HepG2 (cell line): Measurements from ENCODE around the gene SLAIN2. TPM values are rescaled to one million over a fixed set of nuclear protein-coding genes. Genes with fewer than 3 reads are reported as not detected.

Source experiments
- CEBPB ChIP-seq: IDR thresholded peaks from 2 replicates; pipeline ENCODE4 v1.6.1; 2011; ENCODE audit warnings: low read depth, low read length, improper control_type of control experiment, borderline replicate concordance
- RAD51 ChIP-seq: fragments of 450-650 bp; IDR thresholded peaks from 2 replicates; pipeline ENCODE4 v1.6.1; 2016; ENCODE audit warnings: borderline replicate concordance
- ZMYM4 ChIP-seq: sonication (generic); formaldehyde crosslinking; IDR thresholded peaks from 2 replicates; pipeline ENCODE4 v1.8.1; 2023; ENCODE audit warnings: mild to moderate bottlenecking, missing genetic modification reagents
- polyA plus RNA-seq, 8 experiments: library from polyadenylated mRNA; depleted of rRNA in 3 of 8; stranded (reverse) in 7 of 8; unstranded in 1 of 8; fragments of >200 nt; fragmentation: Illumina TruSeq in 4 of 8; extraction: Trizol in 4 of 8; gene quantifications; 2 replicates each; pipeline versions ENCODE4 v1.2.1 to v1.2.3, GENCODE V29; 2011 to 2016; ENCODE audit warnings: low read depth in 4 of 8, missing spikeins in 1 of 8, mixed read lengths in 1 of 8; ENCODE audit not compliant: insufficient read depth in 1 of 8
- total RNA-seq, 5 experiments: library from RNA; depleted of rRNA; stranded (reverse); fragments of >200 nt; fragmentation: Illumina TruSeq; extraction: Trizol; gene quantifications; 2 replicates each; pipeline ENCODE4 v1.2.3, GENCODE V29; 2016; ENCODE audit warnings: low read depth in 1 of 5
- TF ChIP-seq, protein P1 (sequence below): sonication (generic); formaldehyde crosslinking; IDR thresholded peaks from 2 replicates; pipeline ENCODE4 v1.4.0; 2020; ENCODE audit warnings: missing genetic modification reagents
- TF ChIP-seq, protein P2 (sequence below): sonication (generic); formaldehyde crosslinking; IDR thresholded peaks from 2 replicates; pipeline ENCODE4 v1.4.0; 2020; ENCODE audit warnings: mild to moderate bottlenecking, missing genetic modification reagents
- TF ChIP-seq, protein P3 (sequence below): sonication (generic); formaldehyde crosslinking; IDR thresholded peaks from 2 replicates; pipeline ENCODE4 v1.4.0; 2020; ENCODE audit warnings: missing genetic modification reagents, mild to moderate bottlenecking, borderline replicate concordance
- TF ChIP-seq, protein P4 (sequence below): sonication (generic); formaldehyde crosslinking; IDR thresholded peaks from 2 replicates; pipeline ENCODE4 v1.5.1; 2020; ENCODE audit warnings: missing genetic modification reagents, mild to moderate bottlenecking, borderline replicate concordance

SLAIN2 gene
- total and polyA plus RNA-seq, 2 of the 13 experiments (the other 11 are each of a cell fraction or from before 2014, with no cell fraction given): 20.7 to 22.5 TPM

DNA sequence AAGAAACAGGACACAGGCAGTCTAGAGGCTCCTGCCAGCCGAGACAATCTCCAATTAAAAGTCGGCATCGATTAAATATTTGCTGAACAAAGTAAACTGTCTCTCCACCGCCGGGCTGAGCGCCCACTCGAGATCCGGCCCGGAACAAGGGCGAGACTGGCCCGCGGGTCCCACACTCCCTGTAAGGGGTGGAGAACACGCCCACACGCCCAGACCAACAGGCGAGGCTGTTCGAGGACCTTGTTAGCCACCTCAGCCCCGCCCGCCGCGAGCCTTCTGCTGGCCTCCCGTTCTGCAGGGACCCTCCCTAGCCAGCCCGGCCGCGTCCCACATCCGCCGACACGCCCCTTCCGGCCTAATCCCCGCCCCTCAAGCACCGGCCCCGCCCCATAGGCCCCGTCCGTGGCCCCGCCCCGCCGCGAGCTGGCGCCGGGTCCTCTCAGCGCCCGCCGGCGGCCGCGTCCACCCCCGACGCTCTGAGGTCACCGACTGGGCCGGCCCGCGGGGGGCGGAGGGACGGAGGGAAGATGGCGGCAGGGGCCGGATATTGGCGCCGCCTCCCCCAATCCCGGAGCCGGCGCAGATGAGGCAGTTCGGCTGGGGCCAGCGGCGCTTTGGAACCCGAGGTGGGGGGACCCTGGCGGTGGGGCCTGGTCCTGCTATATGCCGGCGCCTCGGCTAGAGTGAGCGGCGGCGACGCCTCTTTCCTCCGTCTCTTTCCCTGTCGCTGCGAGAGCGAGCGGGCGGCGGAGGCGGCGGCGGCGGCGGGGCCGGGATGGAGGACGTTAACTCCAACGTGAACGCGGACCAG is at the start of gene SLAIN2 (continued):
- TF ChIP-seq, protein P1, sequence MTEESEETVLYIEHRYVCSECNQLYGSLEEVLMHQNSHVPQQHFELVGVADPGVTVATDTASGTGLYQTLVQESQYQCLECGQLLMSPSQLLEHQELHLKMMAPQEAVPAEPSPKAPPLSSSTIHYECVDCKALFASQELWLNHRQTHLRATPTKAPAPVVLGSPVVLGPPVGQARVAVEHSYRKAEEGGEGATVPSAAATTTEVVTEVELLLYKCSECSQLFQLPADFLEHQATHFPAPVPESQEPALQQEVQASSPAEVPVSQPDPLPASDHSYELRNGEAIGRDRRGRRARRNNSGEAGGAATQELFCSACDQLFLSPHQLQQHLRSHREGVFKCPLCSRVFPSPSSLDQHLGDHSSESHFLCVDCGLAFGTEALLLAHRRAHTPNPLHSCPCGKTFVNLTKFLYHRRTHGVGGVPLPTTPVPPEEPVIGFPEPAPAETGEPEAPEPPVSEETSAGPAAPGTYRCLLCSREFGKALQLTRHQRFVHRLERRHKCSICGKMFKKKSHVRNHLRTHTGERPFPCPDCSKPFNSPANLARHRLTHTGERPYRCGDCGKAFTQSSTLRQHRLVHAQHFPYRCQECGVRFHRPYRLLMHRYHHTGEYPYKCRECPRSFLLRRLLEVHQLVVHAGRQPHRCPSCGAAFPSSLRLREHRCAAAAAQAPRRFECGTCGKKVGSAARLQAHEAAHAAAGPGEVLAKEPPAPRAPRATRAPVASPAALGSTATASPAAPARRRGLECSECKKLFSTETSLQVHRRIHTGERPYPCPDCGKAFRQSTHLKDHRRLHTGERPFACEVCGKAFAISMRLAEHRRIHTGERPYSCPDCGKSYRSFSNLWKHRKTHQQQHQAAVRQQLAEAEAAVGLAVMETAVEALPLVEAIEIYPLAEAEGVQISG (CRISPR knock-in tag): peak; percentile 74
- peak; percentile 77 for TF ChIP-seq ZMYM4 (CRISPR knock-in tag)
- no peak for TF ChIP-seq CEBPB
- TF ChIP-seq, protein P2, sequence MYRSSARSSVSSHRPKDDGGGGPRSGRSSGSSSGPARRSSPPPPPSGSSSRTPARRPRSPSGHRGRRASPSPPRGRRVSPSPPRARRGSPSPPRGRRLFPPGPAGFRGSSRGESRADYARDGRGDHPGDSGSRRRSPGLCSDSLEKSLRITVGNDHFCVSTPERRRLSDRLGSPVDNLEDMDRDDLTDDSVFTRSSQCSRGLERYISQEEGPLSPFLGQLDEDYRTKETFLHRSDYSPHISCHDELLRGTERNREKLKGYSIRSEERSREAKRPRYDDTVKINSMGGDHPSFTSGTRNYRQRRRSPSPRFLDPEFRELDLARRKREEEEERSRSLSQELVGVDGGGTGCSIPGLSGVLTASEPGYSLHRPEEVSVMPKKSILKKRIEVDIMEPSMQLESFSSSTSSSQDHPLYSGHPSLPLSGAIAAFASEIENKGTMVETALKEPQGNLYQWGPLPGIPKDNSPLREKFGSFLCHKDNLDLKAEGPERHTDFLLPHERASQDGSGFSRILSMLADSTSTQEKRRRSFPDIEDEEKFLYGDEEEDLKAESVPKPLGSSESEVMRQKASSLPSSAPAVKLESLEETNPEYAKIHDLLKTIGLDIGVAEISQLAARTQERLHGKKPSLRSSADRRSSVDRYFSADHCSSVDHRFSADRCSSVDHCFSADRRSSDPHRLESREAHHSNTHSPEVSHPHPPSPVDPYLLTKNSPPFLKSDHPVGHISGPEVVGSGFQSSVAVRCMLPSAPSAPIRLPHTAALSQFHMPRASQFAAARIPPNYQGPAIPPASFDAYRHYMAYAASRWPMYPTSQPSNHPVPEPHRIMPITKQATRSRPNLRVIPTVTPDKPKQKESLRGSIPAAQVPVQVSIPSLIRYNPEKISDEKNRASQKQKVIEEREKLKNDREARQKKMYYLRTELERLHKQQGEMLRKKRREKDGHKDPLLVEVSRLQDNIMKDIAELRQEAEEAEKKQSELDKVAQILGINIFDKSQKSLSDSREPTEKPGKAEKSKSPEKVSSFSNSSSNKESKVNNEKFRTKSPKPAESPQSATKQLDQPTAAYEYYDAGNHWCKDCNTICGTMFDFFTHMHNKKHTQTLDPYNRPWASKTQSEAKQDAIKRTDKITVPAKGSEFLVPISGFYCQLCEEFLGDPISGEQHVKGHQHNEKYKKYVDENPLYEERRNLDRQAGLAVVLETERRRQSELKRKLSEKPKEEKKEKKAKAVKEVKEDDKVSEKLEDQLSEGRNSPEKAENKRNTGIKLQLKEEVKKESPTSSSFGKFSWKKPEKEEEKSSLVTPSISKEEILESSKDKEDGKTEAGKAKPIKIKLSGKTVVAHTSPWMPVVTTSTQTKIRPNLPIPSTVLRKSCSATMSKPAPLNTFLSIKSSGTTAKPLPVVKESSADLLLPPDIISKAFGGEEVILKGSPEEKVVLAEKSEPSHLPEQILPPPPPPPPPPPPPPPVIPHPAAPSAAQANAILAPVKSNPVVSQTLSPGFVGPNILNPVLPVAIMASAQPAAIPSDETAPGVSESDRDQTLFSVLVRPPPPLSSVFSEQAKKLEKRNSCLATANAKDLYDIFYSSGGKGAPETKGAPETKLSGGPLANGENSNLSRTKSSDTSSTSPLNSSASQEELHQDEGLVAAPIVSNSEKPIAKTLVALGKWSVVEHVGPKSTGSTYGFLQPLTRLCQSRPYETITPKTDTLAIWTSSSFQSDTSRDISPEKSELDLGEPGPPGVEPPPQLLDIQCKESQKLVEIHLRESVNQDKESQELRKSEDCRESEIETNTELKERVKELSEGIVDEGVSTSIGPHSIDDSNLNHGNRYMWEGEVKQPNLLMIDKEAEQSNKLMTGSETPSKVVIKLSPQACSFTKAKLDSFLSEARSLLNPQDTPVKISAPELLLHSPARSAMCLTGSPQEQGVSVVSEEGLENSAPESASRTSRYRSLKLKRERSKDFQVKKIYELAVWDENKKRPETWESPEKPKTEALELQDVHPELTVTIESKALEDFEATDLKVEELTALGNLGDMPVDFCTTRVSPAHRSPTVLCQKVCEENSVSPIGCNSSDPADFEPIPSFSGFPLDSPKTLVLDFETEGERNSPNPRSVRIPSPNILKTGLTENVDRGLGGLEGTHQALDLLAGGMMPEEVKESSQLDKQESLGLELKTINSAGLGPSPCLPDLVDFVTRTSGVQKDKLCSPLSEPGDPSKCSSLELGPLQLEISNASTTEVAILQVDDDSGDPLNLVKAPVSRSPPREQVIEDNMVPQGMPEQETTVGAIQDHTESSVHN (CRISPR knock-in tag): no peak
- TF ChIP-seq, protein P3, sequence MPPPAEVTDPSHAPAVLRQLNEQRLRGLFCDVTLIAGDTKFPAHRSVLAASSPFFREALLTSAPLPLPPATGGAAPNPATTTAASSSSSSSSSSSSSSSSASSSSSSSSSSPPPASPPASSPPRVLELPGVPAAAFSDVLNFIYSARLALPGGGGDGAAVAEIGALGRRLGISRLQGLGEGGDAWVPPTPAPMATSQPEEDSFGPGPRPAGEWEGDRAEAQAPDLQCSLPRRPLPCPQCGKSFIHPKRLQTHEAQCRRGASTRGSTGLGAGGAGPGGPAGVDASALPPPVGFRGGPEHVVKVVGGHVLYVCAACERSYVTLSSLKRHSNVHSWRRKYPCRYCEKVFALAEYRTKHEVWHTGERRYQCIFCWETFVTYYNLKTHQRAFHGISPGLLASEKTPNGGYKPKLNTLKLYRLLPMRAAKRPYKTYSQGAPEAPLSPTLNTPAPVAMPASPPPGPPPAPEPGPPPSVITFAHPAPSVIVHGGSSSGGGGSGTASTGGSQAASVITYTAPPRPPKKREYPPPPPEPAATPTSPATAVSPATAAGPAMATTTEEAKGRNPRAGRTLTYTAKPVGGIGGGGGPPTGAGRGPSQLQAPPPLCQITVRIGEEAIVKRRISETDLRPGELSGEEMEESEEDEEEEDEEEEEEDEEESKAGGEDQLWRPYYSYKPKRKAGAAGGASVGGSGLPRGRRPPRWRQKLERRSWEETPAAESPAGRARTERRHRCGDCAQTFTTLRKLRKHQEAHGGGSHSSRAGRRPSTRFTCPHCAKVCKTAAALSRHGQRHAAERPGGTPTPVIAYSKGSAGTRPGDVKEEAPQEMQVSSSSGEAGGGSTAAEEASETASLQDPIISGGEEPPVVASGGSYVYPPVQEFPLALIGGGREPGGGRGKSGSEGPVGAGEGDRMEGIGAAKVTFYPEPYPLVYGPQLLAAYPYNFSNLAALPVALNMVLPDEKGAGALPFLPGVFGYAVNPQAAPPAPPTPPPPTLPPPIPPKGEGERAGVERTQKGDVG (CRISPR knock-in tag): no peak
- TF ChIP-seq, protein P4, sequence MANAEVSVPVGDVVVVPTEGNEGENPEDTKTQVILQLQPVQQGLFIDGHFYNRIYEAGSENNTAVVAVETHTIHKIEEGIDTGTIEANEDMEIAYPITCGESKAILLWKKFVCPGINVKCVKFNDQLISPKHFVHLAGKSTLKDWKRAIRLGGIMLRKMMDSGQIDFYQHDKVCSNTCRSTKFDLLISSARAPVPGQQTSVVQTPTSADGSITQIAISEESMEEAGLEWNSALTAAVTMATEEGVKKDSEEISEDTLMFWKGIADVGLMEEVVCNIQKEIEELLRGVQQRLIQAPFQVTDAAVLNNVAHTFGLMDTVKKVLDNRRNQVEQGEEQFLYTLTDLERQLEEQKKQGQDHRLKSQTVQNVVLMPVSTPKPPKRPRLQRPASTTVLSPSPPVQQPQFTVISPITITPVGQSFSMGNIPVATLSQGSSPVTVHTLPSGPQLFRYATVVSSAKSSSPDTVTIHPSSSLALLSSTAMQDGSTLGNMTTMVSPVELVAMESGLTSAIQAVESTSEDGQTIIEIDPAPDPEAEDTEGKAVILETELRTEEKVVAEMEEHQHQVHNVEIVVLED (CRISPR knock-in tag): peak; percentile 72
- TF ChIP-seq RAD51: no peak
